Measurements from ENCODE around the gene ADCY5. TPM values are rescaled to one million over a fixed set of nuclear protein-coding genes. Genes with fewer than 3 reads are reported as not detected.
A peak's percentile ranks its signal among the peaks of the same experiment; 100 is the strongest.

ADCY5 gene
- total RNA-seq, 1 experiment from 2014 or later, result 0.49 TPM

- ChIA-PET CTCF (no interaction called here), RAD21 (ENCODE audit: low non-redundant PET in 1 of 2, low total read pairs in 2 of 2, uncharacterized antibody in 2 of 2, unreplicated experiment in 2 of 2) (no interaction called here), POLR2A (no interaction called here)
- Histone ChIP-seq H3K9ac (ENCODE audit: low read length) (no peak overlapping the region), H3K4me3 (replicated peaks in 1 of 2; ENCODE audit: low read depth in 1 of 2, low read length in 2 of 2) (no peak overlapping the region), H3K27ac (ENCODE audit: low read depth, low read length) (no peak overlapping the region), H3K9me2 (ENCODE audit: insufficient read depth) (no peaks in the 10 kb centered on the region), H3K36me3 (ENCODE audit: control insufficient read depth in 1 of 2, insufficient read depth in 2 of 2, low read length in 2 of 2) (no peaks in the 10 kb centered on the region), H3K9me3 (ENCODE audit: control insufficient read depth in 1 of 2, insufficient read depth in 1 of 2, low read depth in 1 of 2, low read length in 2 of 2) (no peaks in the 10 kb centered on the region), H4K20me1 (ENCODE audit: insufficient read depth) (no peaks in the 10 kb centered on the region), H3K4me1 (ENCODE audit: control insufficient read depth in 1 of 2, insufficient read depth in 2 of 2, low read length in 2 of 2) (no peaks in the 10 kb centered on the region), H3K4me2 (ENCODE audit: low read length) (no peak overlapping the region), H3K79me2 (ENCODE audit: insufficient read depth, low read length) (no peaks in the 10 kb centered on the region), H2AFZ (ENCODE audit: low read depth, low read length, poor library complexity, severe bottlenecking) (no peak overlapping the region), H3K27me3 (ENCODE audit: insufficient read depth, low read length) (peaks cover 16% of the 10 kb centered on the region; the same call in 1 of the 2 replicates)
- DNase-seq (ENCODE audit: low read depth, low spot score), result no peak
- ATAC-seq, result no peak
- intact Hi-C loops (cut with micrococcal nuclease), result no loop called here
- BruUV-seq (replicated peaks), result no TSS peak
- no peak for TF ChIP-seq TCF7L2 (IDR thresholded peaks at IDR 0.05; ENCODE audit: borderline replicate concordance, extremely low read depth, insufficient read depth, insufficient read length)
- no peak for TF ChIP-seq POLR2A (IDR thresholded peaks at IDR 0.05; ENCODE audit: borderline replicate concordance, extremely low read depth, insufficient read depth, insufficient read length)
- TF ChIP-seq EGR1 (IDR thresholded peaks at IDR 0.05; ENCODE audit: low read depth), result no peak
- no peak for TF ChIP-seq SRF (IDR thresholded peaks at IDR 0.05; ENCODE audit: low read depth)
Measured at GRCh38 chr3:123296261-123296660, 152.6 kb downstream of the ADCY5 start.

GRCh38 chr3:123295901-123296250 lies 153.0 kb downstream of the ADCY5 start:
- Histone ChIP-seq H3K9me3 (ENCODE audit: control insufficient read depth in 1 of 2, insufficient read depth in 1 of 2, low read depth in 1 of 2, low read length in 2 of 2) (no peaks in the 10 kb centered on the region), H3K4me1 (ENCODE audit: control insufficient read depth in 1 of 2, insufficient read depth in 2 of 2, low read length in 2 of 2) (no peaks in the 10 kb centered on the region), H3K4me3 (replicated peaks in 1 of 2; ENCODE audit: low read depth in 1 of 2, low read length in 2 of 2) (no peak overlapping the region), H4K20me1 (ENCODE audit: insufficient read depth) (no peaks in the 10 kb centered on the region), H3K9ac (ENCODE audit: low read length) (no peak overlapping the region), H3K27ac (ENCODE audit: low read depth, low read length) (no peak overlapping the region), H3K4me2 (ENCODE audit: low read length) (no peak overlapping the region), H2AFZ (ENCODE audit: low read depth, low read length, poor library complexity, severe bottlenecking) (no peak overlapping the region), H3K79me2 (ENCODE audit: insufficient read depth, low read length) (no peaks in the 10 kb centered on the region), H3K27me3 (ENCODE audit: insufficient read depth, low read length) (peaks cover 17% of the 10 kb centered on the region; the same call in 1 of the 2 replicates), H3K9me2 (ENCODE audit: insufficient read depth) (no peaks in the 10 kb centered on the region), H3K36me3 (ENCODE audit: control insufficient read depth in 1 of 2, insufficient read depth in 2 of 2, low read length in 2 of 2) (no peaks in the 10 kb centered on the region)
- DNase-seq (ENCODE audit: low read depth, low spot score) (no peak), ATAC-seq (peak; percentile 23; the same call in 1 of the 2 replicates)
- intact Hi-C loops (cut with micrococcal nuclease), result no loop called here
- TF ChIP-seq CTCF (IDR thresholded peaks at IDR 0.05 in 2 of 3, conservative IDR thresholded peaks at IDR 0.05 in 1 of 3; ENCODE audit: borderline replicate concordance in 1 of 3, insufficient read depth in 1 of 3, low read depth in 2 of 3, low read length in 2 of 3) (peak in 2 of 3 experiments; percentile 5 to 12; a peak in 1 of 6 replicates), RAD21 (IDR thresholded peaks at IDR 0.05; ENCODE audit: low read depth) (peak; percentile 28; the same call in 1 of the 2 replicates), YY1 (IDR thresholded peaks at IDR 0.05; ENCODE audit: extremely low read depth, insufficient replicate concordance, low read depth, low read length) (no peak), SIN3A (IDR thresholded peaks at IDR 0.05; ENCODE audit: low read depth) (no peak)
- CTCF ChIA-PET, result no interaction called here
- no TSS peak for BruUV-seq (replicated peaks)
- RAD21 ChIA-PET (ENCODE audit: low non-redundant PET in 1 of 2, low total read pairs in 2 of 2, uncharacterized antibody in 2 of 2, unreplicated experiment in 2 of 2), result no interaction called here
- POLR2A ChIA-PET, result no interaction called here
